GM19468 (cell line): ENCODE data around the gene NFASC.

Source experiments
- ATAC-seq: cut with Tn5 transposase; IDR thresholded peaks from one replicate; pipeline ENCODE4 v1.9.1; 2021; ENCODE audit warnings: mild to moderate bottlenecking, moderate library complexity, moderate number of reproducible peaks; ENCODE audit not compliant: unreplicated experiment; ENCODE audit errors: extremely low read depth

Gene NFASC

GRCh38 chr1:204947338-204947737, 76.7 kb downstream of the NFASC start:
- ATAC-seq = no peak

- ATAC-seq = no peak
These were observed 77.1 kb downstream of the NFASC start for GRCh38 chr1:204947747-204948146.

- ATAC-seq = no peak
These were observed 79.8 kb downstream of the NFASC start for GRCh38 chr1:204950353-204951001.

GRCh38 chr1:204958317-204959307, 88.0 kb downstream of the NFASC start:
- ATAC-seq = no peak

- ATAC-seq = no peak
These were observed 88.7 kb downstream of the NFASC start for GRCh38 chr1:204959374-204959773.

DNA sequence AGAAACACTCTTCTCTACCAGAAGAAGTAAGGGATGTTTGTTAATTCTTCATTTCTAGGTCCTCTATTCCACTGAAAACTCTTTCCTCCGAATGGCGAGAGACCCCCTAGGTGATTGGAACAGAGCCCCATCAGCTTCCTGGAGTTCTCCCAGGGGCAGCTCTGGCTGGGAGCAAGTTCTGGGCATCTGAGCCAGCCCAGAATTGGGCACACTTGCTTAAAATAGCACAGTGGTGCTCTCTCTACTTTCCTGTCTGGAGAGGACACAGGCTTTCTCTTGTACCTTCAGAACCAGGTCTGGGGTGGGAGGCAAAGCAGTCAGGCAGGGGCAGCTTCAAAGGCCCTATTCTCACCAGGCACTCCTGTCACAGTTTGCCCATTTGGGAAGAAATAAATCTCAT, 89.2 kb downstream of the NFASC start:
- no peak for ATAC-seq

GRCh38 chr1:204960306-204961125, 89.9 kb downstream of the NFASC start:
- no peak for ATAC-seq

DNA sequence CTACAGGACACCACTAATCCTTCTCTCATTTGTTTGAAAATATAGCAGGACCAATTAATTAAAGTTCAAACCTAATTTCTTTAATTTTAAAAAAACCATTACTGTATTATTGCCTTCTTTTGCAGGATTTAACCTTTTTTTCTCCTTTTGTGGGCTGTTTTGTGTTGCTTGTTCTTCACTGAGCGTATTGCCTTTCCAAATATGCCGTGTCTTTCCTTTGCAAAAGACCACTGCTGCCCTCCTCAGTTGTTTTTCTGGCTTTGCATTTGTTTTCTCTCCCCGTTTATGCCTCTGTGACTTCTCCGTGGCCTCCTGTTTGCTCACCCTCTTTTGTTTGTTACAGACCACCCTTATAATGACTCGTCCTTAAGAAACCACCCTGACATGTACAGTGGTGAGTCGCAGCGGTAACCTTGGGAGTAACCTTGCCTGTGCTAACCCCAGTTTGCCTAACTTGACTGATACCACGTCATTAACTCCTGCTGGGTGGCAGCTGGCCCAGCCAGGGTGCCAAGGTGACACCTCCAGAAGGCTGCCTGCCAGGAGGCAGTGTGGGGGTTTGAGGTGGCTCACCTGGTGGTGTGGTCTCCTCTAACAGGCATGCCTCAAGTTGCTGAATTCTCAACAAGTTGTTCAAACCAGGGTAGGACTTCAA, 91.2 kb downstream of the NFASC start:
- ATAC-seq = no peak

- no peak for ATAC-seq
These were observed 92.3 kb downstream of the NFASC start for GRCh38 chr1:204962742-204963632.

DNA sequence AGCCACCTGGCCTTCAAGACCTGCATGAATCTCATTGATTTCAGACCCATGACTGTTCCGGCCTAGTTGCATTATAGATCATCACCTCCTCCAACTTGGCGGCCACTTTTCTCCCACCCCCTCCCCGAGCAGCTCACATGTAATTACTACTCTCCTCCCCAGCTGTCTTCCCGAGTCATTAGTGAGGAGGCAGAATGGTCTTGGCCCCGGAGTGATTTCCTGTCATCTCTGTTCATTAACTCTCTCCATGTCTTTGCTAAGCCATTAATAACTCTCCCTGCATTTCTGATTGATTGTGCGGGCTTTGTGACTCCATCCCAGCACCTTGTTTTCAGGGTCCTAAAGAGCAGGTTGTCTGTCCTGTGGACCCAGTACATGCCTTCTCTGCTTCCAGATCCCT, 96.8 kb downstream of the NFASC start:
- no peak for ATAC-seq

DNA sequence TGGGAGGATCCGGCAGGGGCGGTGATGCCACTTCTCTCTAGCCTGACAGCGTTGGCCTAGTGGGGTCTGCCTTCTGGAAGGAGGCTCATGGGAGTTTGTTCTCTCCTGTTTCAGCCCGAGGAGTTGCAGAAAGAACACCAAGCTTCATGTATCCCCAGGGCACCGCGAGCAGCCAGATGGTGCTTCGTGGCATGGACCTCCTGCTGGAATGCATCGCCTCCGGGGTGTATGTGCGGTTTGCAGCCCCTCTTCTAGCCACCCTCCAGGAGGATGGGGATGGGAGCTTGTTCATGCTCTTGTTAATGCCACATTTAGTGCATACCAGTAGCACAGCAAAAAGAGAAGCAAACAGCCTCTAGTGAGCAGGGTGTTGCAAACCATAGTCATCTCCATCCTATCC, 97.5 kb downstream of the NFASC start:
- ATAC-seq = no peak

DNA sequence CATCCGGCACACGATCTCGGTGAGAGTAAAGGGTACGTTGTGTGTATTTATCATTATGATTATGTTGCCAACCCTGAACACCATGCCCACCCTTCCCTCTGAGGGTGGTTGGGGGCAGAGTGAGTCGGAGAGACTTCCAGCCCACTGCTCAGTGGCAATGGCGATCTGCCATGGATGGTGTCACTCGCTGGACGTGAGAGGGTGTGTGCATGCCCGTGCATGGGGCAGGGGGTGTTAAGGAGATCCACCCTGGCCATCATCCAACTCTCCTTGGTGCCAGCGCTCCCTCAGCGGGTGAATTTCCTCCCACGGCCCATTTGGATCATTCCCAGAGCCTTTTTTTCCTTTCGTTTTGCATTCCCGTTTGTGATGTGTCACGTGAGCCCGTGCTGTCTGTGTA, 98.3 kb downstream of the NFASC start:
- ATAC-seq = no peak

DNA sequence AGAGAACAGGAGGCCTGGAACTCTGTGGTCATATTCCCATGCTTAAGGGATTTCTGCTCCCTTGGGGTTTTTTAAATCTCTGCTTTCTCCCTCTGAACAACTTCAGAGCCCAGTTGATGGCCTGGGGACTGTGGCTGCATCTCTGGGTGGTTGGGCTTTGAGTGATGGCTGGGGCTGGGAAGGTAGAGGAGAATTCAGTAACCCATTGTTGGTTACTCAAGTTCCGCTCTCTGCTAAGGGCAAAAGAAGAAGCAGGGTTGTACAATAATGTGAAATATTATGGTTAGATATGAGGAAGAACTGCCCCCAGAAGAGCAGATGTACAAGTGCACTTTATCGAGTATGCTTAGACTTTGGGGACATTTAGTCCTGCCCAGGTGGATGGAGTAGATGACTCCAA, 100.3 kb downstream of the NFASC start:
- ATAC-seq = no peak

DNA sequence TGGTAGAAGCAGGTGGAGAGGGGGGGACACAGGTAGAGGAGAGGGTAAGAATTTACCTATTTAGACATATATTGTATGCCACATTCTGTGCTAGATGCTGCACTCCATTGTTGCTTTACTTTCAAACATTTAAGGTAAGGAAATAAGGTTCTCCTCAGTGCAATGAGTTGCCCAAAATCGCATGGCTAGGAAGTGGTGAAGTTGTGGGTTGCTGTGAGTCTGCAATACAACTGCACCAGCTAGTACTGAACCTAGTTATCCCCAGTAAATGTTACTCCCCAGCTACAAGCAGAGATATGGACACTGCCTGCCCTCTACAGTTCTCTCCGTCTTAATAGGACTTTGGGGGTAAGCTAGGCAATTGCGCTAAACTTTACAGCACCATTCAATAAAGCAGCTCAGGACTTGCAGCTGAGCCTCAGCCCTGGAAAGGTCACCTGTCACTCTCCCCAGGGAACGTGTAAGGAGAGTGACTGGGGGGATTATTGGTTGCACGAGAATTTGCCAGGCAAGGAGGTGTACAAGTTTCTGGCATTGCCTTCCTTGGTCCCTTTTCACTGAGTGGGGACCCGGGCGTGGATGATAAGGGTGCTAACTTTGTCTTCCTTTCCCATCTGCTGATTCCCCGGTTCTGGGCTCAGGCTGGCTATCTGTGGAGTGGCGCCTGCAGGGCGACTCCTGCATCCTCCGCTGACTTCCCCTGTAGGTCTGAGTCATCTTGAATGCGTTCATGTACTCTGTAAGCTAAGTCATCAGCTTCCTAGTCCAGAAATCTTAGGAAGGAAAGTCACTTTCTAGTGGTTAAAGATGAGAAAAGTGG, 101.1 kb downstream of the NFASC start:
- ATAC-seq = no peak

GRCh38 chr1:204972426-204972825, 101.8 kb downstream of the NFASC start:
- ATAC-seq = no peak

DNA sequence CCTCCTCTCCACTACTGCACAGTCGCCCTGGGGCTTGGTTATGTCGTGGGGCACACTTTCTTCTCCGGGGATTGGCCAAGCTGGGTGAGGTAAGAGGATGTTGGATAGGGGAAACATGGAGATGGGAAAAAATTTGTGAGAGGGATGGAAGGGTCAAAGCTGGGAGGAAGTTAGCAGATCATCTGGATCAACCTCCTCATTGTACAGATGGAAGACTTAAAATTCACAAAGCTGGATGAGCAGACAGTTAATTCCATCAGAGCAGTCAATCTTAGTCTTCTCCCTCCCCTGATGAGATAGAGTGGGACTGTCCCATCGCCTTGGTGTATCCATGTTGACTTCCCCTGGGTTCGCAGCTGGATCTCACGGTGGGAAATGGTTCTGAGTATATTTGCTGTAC, 102.8 kb downstream of the NFASC start:
- ATAC-seq = no peak

DNA sequence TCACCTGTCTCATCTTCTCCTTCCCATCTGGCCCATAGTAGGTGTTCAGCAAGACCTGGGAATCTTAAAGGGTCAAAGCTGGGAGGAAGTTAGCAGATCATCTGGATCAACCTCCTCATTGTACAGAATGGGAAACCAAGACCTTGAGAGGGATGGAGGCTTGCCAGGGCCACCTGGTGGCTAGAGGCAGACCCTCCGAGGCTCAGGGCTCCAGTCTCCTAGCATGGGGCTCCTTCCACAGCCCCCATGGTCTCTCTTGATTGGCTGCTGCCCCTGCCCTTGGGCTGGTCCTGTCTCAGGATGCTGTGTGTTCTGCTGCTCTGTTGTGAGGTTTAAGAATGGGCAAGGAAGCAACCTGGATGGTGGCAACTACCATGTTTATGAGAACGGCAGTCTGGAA, 103.7 kb downstream of the NFASC start:
- ATAC-seq = no peak

GRCh38 chr1:204975021-204975420, 104.4 kb downstream of the NFASC start:
- ATAC-seq = no peak
